Activated CD4-positive, alpha-beta T cell treated with anti-CD3 and anti-CD28 coated beads, Interleukin-2, amount 50 U/mL, for 48 hours (primary cell): ENCODE measurements around the gene HACD2.
"Not testable (repeated sequence)": the region's sequence is repeated elsewhere in the genome, so short reads cannot be mapped to it uniquely, and the experiment has no call there.

Experiments
- DNase-seq, 2 experiments: peaks; one replicate each; pipeline ENCODE4 v3.0.0-alpha.2; 2020

The HACD2 gene

DNA sequence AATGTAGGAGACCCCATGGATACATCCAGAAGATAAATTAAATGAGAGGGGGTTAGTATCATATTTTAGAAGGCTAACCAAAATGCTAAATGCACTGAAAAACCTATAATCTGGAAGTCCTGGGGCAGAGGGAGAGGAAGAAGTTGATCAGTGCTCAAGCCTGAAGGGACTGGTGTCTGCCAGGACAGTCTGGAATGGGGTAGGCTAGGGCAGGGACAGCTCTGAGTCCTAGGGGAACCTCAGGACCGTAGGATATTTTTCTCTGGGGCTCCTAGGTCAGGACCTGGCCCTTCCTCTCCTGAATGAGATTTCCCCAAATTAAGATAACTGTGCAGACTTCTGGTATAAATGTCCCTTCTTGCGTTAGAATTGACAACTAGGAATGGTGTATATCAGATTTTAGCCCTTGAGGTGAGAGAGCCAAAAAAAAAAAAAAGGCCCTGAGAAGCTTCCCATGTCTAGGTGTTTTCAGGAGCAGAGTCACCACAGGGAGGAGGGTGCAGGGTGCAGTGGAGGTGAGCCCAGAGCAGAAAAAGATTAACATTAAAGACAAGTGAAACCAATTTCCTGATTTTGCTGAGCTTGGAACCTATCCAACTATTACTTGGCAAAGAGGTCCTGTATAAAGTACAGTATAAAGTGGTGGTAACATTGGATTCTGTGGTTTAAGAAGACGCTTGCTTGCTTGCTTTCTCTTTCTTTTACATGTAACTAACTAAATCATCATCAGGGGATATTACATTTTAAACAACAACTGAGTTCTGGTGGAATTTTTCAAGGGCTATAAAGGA is 63.5 kb downstream of the HACD2 start:
- no peak for DNase-seq

DNA sequence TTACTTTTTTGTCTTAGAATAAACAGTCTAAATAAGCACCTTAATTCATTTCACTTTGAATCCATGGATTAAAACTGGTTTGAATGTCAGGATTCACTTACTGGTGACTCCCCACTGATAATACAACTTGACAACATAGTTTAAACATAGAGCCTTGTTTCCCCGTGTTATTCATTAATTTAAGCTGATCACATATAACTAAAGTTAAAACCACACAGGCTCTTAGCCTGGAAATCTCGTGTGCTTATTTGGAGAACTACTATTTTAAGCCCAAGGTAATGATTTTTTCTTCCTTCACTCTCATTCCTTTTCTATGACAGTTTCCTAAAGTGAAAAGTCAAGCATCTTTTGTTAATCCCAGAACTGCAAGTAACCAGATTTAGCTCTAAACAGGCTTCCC is 64.2 kb downstream of the HACD2 start:
- no peak for DNase-seq

DNA sequence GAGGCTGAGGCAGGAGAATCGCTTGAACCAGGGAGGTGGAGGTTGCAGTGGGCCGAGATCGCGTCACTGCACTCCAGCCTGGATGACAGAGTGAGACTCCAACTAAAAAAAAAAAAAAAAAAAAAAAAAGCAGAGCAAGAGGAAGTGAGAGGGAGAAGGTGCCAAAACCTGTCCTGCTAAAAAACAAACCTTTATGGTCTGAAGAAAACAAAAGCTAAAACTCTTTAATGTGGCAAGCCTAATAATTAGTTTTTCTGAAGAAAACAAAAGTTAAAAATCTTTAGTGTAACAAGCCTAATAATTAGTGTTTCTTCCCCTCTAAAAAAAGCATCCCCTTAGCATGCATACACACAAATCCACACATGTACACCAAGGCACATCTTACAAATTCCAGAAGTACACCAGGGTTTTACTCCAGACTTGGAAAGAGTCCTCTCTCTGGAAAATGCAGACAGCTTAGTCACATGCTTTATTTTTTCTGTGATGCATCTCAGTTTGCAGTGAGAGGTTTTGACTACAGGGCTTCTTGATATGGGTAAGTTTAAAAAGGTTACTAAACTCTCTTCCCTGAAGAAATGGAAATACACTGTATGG is 65.9 kb downstream of the HACD2 start:
- DNase-seq: no peak

DNA sequence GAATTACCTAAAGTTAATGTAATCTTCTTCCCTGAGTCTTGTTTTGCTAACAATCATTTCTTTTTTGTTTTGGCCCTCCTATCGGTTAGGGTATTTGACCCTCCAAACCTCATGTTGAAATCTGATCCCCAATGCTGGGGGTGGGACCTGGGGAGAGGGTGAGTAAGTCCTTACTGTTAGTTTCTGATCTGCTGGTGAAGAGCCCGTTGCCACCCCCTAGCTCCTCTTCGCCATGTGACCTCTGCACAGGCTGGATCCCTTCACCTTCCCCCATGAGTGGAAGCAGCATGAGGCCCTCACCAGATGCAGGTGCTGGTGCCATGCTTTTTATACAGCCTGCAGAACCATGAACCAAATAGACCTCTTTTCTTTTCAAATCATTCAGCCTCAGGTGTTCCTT is 73.1 kb downstream of the HACD2 start:
- no peak for DNase-seq

- DNase-seq: no peak
Measured at GRCh38 chr3:123511084-123511483, 73.8 kb downstream of the HACD2 start.

DNA sequence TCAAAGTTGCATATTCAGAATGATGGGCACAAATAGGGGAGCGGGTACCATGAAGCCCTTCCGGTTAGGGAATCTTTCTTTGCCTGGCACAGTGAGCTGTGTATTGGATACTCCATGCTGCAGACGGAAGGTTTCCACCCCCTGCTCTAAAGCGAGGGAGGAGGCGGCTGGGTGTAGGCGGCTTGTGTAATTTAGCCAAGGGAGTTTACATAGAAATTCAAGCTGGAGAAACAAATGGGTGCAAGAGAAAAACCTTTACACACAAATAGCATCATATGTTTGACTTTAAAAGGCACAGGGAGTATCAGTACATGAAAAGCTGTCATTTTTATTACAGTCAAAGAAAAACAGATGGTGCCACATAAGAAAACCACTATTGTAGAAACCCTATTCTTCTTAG is 76.7 kb downstream of the HACD2 start:
- no peak for DNase-seq

DNA sequence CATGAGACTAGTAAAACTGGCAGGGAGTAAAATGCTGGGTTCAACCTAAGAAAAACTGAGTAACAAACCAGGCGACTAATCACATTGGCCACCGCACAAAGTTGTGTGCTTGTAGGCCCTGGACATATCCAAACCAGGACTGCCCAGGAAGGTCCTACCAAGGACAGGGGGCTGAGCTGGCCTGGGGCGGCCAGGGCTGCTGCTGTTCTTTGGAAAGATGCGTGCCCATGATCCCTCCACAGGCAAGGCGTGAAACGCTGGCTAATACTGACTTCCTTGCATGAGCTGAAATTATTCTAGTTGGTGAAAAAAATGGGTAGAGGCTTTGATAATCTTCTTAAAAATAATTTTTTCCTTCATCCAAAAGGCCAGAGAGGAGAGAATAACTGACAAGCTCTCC is 79.0 kb downstream of the HACD2 start:
- DNase-seq: no peak

DNA sequence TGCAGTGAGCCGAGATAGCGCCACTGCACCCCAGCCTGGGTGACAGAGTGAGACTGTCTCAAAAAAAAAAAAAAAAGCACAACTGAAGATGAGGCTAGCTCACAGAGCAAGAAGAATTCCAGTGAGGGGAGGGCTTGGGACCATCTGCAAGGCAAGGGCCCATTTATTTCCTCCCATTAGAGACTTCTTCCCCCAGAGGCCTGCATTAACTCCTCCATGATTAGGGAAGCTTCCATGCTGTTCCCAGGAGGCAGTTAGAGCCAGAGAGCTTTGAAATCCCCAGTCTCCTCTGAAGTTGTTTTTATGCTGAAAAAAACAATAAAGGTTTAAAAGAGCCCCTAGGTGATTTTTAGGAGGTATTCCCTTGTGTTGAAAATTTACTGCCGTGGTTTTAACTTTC is 81.7 kb downstream of the HACD2 start:
- no peak for DNase-seq

DNA sequence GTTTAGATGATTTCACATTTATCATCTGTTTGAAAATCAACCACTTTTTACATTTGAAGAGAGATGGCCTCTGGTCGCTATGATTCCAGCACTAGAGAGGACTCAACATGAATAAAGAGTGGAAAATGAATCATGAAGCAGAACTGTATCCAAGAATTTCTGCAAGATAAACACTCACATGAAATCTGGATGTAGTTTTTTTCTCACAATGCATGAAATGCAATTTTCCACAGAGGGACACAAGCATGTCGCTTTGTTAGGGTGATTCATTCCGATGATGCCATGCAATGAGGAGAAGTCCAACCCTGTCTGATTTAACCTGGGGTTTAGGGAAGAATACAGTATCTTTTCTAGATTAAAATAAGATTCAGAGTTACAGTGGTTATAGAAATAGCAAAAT is 85.5 kb downstream of the HACD2 start:
- no peak for DNase-seq

DNA sequence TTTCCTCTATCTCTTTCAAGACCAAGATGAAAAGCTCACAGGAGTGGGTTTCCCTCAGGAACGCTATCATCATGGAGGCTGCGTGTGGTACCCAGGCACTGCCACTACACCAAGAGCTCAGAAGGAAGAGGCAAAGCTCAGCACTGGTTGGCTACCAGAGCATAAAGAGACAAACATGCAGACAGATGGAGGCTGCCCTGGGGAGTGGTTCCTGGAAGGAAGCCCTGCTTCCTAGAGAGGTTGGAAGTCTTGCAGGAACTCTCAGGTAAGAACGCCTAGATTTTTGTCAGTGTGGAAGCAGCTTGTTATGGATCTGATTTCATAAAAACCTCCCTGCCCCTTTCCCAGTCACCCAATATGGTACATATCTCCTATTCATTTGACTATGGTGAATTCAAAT is 86.1 kb downstream of the HACD2 start:
- DNase-seq: no peak

DNA sequence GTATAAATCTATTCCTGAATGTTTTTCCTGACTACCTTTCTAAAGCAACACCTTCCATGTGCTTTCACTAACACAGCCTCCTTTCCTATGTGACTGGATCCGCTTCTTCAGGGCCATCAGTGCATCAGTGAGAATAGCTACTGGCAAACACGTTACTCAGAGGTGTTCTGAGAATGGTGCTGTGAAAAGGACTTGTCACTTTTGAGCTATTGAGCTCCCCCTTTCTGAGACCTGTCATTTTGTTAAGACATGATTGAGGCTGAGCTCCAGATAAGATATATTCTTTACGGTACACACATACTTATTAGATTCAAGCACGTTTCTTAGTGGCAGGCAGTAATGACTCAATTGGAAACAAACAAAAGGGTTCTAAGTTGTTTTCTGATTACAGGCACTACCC is 90.9 kb downstream of the HACD2 start:
- DNase-seq: no peak

GRCh38 chr3:123491966-123492587 is 92.8 kb downstream of the HACD2 start:
- DNase-seq: no peak

DNA sequence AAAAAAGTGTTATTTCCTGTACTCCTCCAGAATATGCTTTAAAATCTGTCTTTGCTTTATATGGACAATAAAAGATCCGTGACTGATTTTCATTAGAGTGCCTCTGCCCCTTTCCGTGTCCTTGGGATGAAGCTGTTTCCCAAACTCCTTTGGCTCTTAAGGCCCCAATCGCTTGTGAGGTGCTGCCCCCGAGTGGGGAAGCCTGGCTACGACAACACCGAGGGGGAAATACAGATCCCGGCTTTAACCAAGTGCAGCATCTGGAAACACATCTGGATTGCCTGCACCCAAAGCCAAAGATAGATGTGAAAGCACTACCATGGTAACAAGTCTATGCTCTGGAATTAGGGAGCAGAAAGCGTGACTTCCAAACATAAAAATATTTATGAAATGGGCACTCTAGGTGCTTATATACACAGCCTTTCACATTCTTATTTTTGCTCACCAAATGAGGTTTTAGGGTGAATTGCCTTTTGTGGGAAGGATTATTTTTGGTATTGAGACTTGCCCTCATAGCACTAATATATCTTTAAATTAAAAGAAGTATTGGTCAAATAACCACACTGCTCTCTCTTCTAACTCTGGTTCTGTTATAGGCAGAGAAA is 95.4 kb downstream of the HACD2 start:
- peak; percentile 58 to 64 for DNase-seq

DNA sequence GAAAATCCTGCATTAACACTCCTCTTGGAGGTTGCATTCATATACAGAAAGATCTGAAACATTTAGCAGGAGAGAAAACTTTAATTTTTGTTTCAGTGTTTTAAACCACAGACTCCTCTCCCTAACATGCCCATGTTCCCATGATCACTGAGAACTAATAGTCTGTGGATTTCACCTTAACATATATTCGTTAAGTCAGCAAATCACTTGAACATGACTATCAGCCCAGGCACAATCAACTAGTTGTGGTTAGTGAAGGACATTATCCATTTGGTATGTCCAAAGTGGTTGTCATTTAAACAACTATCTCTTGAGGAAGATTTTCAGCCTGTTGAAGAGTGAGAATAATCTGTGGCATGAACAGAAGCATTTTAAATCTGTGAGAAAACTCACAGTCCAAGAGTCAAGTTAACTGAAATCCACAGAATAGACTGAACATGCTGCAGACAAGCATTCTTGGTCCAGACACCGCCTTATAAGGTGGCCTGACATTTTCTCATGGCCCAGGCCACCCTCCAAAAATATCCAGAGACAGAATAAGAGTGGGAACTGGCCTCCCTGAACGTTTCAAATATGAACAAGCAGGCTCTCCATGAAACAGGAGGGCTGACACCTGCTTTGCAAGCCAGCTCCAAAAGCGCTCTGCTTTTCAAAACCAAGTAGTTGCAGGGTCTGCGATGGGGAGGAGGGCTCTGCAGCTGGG is 96.1 kb downstream of the HACD2 start:
- no peak for DNase-seq

DNA sequence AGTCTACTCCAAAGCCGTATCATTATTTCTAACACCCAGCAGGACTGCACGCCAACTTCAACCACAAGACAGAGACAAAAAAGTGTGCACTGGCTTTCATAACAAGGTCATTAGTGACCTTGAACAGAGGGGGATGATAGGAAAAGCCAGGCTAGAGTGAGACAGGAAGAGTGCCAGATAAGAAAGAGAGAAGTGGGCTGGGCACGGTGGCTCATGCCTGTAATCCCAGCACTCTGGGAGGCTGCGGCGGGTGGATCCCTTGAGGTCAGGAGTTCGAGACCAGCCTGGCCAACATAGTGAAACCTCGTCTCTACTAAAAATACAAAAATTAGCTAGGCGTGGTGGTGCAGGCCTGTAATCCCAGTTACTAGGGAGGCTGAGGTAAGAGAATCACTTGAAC is 97.8 kb downstream of the HACD2 start:
- DNase-seq: not testable (repeated sequence)

- no peak for DNase-seq
Measured at GRCh38 chr3:123486460-123486859, 98.4 kb downstream of the HACD2 start.

GRCh38 chr3:123485551-123485950 is 99.3 kb downstream of the HACD2 start:
- no peak for DNase-seq

GRCh38 chr3:123483146-123483545 is 101.7 kb downstream of the HACD2 start:
- no peak for DNase-seq

- no peak for DNase-seq
Measured at GRCh38 chr3:123481722-123482457, 103.0 kb downstream of the HACD2 start.

- DNase-seq: no peak
Measured at GRCh38 chr3:123481071-123481470, 103.8 kb downstream of the HACD2 start.

GRCh38 chr3:123480428-123480827 is 104.4 kb downstream of the HACD2 start:
- DNase-seq: no peak

- no peak for DNase-seq
Measured at GRCh38 chr3:123479891-123480290, 105.0 kb downstream of the HACD2 start.

DNA sequence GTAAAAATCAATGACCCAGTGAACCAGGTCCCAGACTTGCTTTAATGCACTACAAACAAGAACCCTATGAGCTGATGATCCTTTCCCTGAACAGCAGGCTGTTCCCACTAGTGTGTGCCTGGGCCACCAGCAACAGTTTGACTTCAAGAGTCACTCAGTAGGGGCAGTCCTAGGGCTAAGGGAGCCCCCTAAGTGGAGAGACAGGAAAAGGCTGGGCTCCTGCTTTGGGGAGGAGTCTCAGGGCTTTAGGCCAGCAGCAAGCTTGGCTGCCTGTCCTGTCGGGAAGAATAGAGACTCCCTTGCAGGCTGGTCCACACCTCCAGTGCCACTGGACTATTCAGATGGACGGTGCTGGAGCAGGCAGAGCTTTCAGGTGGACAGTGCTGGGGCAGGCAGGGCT is 106.5 kb downstream of the HACD2 start:
- DNase-seq: no peak
